Sciatic nerve (tissue), 2 donors: Measurements from ENCODE around the gene EXOSC10. TPM values are rescaled to one million over a fixed set of nuclear protein-coding genes. Genes with fewer than 3 reads are reported as not detected.
"Not testable (repeated sequence)": the region's sequence is repeated elsewhere in the genome, so short reads cannot be mapped to it uniquely, and the experiment has no call there.

ENCODE experiments used
- ATAC-seq: fragments of 200-7000 bp; cut with Tn5 transposase; one replicate; pipeline ENCODE4 v1.9.1; 2020; ENCODE audit warnings: mild to moderate bottlenecking, moderate library complexity
- DNase-seq: peaks from one replicate; pipeline ENCODE4 v3.0.0-alpha.2; 2020; ENCODE audit warnings: low spot score
- intact Hi-C: fragments of 100-400 bp; cut with DNase I; formaldehyde crosslinking; loops from one replicate; pipeline ENCODE4 v1.14.2; 2022
- total RNA-seq: library from RNA; stranded (reverse); fragmentation: NEBNext Ultra II Directional; extraction: Animal tissue kit (Norgen Biotek cat#: 25700); gene quantifications from one replicate; pipeline ENCODE4 v1.2.1, GENCODE V29; 2021
- donor health status: DM: no; HTN: no; CAD: no.
- donor health status: DM: no; HTN: no; CAD: no.

Gene EXOSC10
- total RNA-seq, 1 donor from 2014 or later: 81.8 TPM

DNA sequence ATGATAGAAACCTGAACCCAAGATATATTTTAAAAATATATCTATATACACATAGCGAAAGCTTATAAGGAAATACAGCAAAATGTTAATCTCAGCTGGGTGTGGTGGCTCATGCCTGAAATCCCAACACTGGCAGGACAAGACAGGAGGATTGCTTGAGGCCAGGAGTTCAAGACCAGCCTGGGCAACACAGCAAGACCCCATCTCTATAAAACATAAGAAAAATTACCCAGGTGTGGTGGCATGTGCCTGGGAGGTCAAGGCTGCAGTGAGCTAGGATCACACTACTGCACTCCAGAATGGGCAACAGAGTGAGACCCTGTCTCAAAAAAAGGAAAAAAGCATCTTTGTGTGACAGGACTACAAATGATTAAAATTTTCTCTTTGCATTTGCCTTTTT lies 33.9 kb downstream of the EXOSC10 start:
- ATAC-seq (no peak), DNase-seq (peak; percentile 4)
- intact Hi-C loops: loop anchor here (10.0 kb wide), 1 partner anchor 189 kb away; no protein-coding TSS in a partner anchor

DNA sequence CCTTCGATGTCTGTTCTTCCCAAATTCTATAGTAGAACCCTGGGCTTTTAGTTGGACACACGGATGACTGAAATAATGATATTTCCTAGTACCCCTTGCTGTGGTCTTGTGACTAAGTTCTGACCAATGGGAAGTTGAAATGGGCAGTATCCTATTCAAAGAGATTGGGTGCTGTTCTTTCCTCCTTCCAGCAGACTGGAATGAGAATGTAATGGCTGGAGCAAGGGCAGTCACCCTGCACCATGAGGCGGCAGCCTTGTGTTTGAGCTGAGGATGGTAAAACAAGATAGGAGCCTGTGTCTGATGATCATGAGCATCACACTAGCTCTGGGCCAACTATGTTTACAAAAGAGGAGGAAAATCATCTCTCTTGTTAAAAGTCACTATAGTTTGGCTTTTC lies 34.7 kb downstream of the EXOSC10 start:
- intact Hi-C loops: loop anchor here (10.0 kb wide), 1 partner anchor 190 kb away; no protein-coding TSS in a partner anchor
- DNase-seq (no peak), ATAC-seq (no peak)

DNA sequence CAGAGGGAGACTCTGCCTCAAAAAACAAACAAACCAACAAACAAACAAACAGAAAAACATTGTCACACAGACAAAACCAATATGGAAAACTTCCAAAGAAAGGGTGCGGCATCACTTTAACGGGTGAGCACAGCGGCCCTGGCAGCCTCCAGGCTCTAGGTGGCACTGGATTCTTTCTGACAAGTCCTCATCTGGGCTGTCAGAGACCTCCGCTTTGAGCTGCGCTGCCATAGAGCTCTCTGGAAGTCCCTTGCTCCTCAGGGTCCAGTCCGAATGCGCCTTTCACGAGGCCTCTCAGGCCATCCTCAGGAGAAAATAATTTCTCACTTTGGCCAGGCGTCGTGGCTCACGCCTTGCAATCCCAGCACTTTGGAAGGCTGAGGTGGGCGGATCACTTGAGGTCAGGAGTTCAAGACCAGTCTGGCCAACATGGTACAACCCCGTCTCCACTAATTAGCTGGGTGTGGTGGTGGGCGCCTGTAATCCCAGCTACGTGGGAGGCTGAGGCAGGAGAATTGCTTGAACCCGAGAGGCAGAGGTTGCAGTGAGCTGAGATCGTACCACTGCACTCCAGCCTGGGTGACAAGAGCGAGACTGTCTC lies 35.6 kb downstream of the EXOSC10 start:
- intact Hi-C loops: loop anchor here (10.0 kb wide), 1 partner anchor 191 kb away; no protein-coding TSS in a partner anchor
- DNase-seq, ATAC-seq: not testable (repeated sequence)

DNA sequence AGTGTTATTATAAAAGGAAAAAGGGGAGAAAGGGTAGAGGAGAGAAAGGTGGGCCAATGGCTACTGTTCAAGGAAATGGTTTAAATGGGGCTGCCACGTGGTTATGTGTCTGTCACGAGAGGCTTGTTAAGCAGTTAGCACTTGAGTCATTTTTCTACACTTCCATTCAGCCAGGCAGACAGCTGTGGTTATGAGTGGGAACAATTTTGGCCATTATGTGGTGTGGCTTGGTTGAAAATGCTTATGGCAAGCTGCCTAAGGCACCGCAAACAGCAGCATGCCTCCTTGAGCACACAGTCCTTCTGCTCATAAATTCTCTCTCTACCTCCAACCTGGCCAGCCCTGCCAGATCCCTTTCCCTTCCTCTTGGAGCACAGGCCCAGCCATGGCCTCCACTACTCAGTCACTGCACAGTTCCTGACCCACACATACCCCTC lies 36.7 kb downstream of the EXOSC10 start:
- ATAC-seq: no peak
- intact Hi-C loops: loop anchor here (10.0 kb wide), 1 partner anchor 192 kb away; no protein-coding TSS in a partner anchor
- DNase-seq: no peak

DNA sequence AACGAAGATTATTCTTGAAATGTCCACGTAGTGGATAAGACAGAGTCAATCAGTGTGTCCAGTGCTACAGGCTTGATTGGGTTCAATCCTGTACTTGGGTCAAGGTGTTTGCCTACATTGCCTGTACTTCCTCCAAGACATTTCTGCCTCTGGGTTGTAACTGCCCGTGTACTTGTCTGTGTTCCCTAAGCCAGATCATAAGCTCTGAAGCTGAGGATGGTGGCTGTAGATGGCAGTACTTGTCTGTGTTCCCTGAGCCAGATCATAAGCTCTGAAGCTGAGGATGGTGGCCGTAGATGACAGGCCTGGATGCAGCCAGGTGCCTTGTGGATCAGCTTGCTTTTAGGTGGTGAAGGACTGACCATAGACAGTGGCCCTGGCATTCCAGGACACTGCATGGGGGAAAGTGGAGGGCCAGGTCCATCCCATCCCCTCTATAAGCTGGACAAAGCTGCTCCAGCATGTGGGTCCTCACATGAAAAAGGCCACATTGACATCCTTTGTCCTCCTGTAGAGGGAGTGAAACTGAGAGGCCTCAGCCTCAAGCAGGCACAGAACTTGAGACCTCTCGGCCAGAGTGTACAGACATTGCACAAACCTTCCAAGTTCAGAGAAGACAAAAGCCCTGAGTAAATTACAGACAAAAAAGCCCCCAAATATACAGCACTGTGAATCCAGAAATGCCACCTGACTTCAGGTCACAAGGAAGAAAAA lies 37.9 kb downstream of the EXOSC10 start:
- no peak for DNase-seq
- ATAC-seq: no peak
- intact Hi-C loops: loop anchor here (10.0 kb wide), 1 partner anchor 193 kb away; no protein-coding TSS in a partner anchor

DNA sequence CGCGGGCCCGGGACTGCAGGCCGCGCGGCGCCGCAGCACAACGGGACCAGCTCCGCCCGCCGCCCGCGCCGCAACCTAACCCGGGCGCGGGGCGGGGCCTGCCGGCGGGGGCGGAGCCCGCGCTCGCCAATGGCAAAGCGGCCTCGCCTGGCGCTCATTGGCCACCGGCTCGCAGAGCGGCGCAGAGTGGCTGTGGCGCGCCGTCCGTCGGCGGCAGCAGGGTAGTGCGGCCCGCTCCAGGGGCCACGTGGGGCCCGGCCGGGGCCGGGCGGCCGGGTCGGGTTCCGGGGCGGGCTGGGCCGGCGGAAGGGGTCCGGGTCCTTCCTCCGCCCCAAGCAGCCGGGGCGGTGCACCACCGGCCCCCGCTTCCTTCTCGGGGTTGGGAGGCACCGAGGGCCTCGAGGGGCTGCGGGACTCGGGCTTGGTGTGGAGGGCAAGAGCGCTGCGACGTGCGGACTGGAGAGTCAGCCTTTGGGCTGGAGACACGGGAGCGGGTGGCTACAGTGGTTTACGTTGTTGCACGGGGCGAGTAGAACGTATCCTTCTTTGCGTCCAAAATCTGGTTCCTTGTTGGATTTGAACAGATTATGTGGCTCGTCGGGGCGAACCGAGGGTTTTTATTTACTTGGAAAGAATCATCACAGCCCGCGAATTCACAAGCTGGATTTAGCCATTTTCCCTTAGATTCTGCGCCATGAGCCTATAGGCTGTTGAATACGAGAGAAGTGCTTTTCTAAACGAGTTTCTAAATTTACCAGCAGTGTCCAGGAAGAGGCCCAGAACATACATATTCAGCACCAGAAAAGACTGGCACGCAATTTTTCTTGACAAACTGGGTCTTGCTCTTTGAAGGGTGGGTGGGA lies 39.5 kb downstream of the EXOSC10 start, which contains the start of gene SRM:
Gene SRM, minus strand, starts transcription at position 51 of the 863 bp plus-strand sequence. CDS start 75 bp downstream, outside the sequence.
- intact Hi-C loops: loop anchor here (10.0 kb wide), 1 partner anchor 195 kb away; no protein-coding TSS in a partner anchor
- DNase-seq (peak; percentile 94), ATAC-seq (peak; percentile 97)

DNA sequence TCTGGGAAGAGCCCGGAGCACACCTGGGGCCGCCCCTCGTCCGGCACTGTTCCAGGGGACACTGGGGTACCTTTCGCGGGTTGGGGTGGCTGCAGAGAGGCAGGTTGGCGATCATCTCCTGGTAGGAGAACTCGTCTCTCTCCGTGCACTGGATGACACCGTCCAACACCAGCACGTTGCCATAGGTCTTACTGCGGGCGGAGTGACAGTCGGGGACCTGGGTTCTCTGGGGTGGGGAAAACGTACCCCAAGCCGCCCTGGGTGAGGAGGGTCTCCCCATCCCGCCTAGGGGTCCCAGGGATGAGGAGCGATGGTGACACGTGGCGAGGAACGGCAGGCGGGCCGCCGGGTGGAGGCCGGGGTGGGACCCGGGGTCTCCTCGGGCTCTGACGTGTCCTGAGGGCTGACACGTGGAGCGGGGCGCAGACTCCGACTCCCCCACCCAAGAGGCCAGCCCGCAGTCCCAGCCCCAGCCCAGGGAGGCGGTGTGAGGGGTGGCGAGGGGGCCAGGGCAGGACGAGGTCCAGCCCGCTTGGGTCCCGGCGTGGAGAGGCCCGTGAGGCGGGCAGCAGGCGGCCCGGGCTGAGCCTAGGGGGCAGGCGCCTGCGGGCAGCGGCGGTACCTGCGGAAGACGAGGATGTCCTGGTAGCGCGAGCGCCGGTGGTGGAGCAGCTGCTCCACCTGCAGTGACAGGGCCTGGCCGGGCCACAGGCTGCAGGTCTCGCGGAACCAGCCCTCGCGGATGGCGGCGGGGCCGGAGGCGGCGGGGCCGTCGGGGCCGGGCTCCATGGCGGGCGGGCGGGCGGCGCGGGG lies 40.3 kb downstream of the EXOSC10 start:
- no peak for ATAC-seq
- DNase-seq: no peak
- intact Hi-C loops: no loop called here

DNA sequence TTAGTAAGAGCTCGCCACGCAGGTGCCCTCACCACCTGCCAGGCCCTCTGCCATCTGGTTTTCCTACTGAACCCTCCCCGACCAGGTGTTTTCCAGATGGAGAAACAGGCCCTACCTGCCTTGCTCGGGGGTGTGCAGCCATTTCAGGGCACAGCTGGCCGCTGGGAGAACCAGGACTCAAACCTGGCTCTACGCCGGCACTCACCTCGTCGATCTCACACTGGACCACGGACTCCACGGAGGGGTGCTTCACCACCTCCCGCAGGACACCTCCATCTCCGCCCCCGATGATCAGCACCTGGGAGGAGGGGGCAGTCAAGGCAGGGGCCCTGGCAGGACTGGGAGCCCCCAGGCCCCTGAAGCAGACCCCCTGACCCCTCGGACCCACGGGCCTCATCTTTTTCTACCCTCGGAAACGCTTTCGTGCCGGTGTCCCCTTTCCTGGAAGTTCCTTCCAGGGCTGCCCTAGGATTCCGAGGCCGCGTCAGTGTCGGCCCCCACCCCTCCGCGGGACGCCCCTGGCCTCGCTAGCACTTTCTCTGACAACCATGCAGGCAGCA lies 41.0 kb downstream of the EXOSC10 start:
- intact Hi-C loops: no loop called here

DNA sequence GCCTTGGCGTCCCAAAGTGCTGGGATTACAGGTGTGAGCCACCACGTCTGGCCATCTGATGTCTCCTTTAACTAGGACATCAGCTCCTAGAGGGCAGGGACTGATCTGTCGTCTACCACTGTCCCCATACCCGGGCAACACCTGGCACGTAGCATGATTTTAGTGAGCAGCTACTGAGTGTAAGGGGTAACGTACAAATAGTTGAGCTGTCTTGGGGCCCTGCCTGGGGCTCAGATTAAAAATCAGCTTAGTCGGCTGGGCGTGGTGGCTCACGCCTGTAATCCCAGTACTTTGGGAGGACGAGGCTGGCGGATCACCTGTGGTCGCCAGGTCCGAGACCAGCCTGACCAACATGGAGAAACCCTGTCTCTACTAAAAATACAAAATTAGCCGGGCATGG lies 41.6 kb downstream of the EXOSC10 start:
- intact Hi-C loops: no loop called here
- ATAC-seq (no peak), DNase-seq (no peak)

More for the DNA sequence above, 41.0 kb downstream of the EXOSC10 start:
- DNase-seq (no peak), ATAC-seq (no peak)

DNA sequence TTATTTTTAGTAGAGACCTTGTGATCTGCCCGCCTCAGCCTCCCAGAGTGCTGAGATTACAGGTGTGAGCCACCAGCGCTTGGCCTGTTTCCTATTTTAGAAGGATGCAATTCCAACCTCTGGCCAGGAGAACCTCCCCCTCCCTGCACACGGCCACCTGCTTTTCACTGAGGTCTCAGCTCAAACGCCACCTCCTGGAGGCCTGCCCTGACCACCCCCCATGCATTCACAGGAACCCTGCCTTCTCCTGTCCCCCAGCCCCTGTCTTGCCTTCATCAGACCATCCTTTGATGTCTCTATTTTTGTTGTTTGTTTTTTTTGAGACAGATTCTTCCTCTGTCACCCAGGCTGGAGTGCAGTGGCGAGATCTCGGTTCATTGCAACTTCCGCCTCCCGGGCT lies 42.2 kb downstream of the EXOSC10 start:
- DNase-seq: no peak
- ATAC-seq: no peak
- intact Hi-C loops: no loop called here

DNA sequence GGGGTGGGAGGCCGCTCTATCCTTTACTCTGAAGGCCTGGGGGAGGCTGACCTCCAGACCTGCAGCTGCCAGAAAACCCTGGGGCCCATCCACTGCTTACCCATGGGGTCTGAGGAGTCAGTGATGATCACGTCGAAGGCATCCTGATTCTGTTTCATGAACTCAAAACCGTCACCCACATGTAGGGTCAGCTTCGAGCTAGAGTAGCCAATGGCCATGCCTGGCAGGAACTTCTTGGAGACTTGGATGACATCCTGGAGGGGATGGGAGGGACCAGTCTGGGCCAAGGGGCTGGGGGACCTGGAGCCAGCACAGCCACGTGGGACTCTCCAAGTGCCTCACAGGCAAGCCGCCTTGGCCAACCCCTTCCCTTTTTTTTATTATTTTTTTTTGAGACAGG lies 43.2 kb downstream of the EXOSC10 start:
- DNase-seq: no peak
- intact Hi-C loops: no loop called here

DNA sequence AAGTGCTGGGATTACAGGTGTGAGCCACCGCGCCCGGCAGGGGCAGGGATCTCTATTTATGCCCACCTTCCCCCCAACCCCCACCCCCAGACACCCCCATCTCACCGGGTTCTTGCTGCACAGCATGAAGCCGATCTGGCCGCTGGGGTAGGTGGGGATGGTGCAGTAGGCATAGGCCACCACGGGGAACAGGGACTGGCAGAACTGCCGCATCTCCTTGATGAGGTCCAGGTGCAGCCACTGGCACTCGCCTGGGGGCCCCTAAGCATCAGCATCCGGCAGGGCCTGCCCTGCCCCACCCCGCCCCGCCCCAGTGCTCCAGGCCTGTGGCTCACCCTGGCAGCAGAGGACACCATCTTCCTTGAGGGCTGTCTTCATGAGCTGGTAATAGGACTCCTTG lies 44.0 kb downstream of the EXOSC10 start:
- ATAC-seq: no peak
- intact Hi-C loops: no loop called here
- DNase-seq: no peak

More for the DNA sequence above, 43.2 kb downstream of the EXOSC10 start:
- ATAC-seq: no peak

DNA sequence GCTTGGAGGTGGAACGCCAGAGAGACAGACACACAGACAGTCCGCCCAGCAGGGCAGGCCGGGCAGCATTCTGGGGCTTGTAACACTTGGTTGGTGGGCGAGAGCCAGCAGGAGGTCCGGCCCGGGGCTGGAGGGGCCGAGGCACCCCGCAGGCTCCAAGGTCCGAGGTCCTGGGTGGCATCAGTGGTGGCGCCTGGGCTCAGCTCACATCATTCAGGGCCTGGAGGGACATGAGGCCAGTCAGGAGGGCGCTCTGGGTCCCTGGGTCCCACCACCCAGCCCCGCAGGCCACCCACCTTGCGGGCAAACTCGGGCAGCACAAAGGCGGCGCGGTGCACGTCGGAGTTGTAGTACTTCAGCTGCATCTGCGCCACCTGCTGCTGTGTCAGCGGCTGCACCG lies 45.0 kb downstream of the EXOSC10 start:
- intact Hi-C loops: no loop called here
- ATAC-seq (peak; percentile 2), DNase-seq (no peak)

DNA sequence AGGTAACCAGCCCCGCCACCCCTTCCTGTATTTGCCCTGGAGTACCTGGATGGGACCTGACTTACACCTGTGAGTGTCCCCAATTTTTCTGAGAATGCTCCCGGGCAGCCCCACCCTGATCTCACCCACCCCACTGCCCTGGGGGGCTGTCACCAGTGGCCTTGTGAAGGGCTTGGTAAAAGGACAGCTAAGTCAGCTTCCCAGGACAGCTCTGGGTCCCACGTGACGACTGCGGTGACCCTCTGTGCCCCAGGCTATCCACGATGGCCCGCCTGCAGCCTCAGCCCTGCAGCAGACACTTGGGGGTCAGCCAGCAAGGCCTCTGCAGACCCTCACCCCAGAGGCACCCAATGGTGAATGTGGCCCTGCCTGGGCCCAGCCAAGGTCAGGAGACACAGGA lies 45.5 kb downstream of the EXOSC10 start:
- DNase-seq (no peak), ATAC-seq (peak; percentile 21)
- intact Hi-C loops: no loop called here

DNA sequence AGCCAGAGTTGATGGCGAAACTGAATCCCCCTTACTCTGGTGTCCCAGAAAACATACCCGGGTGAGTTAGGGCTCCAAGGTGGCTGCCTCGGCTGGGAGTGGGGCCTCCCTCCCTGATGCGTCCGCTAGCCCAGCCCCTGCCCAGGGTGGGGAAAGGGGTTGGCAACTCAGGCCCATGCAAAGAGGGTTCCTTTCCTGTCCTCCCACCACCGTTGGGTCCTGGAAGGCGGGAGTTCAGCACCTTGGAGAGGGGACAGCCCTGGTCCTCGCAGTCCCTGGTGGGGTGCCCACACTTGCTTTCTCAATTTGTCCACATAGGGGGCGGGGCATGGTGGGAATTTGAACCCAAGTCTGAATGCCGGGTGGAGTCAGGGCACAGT lies 45.9 kb downstream of the EXOSC10 start:
- ATAC-seq: peak; percentile 71
- intact Hi-C loops: no loop called here
- no peak for DNase-seq

DNA sequence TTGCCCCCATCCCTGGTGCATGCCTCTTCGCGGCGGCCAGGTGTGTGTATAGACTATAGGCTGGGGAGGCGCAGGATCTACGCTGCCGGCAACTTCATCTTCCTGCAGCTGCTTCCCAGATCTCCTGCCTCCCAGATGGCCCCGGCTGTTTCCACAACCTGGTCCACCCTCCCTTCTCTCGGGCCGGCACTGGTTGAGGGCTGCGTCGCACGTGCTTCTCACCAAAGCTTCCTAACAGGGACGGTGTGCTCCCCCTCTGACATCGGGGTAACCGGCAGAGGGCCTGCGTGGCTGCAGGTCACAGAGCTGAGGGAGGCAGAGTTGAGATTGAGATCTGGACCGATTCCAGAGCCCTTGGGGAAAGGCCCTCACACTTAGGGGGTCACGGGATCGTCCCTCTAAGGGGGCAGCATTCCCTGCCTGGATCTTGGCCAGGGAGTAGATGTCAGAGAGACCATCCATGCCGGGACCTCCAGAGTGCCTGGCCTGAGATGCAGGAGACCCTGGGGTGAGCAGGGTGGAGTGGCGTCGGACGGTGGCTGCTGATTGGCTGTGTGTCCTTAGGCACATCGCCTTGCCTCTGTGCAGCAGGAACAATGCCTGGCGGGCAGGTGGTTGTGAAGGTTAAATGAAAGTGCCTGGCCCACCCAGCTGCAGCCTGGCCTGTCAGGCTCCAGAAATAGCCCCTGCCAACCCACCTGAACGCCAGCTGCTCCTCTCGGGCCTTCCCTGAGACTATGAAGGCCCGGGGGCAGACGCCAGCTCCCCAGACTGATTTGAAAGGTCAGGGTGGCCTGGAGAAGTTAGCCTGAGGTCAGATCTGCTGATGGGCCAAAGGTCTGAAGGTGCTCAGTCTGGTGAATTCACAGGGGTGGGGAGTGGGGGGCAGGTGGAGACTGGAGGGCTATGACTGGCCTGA lies 46.6 kb downstream of the EXOSC10 start:
- intact Hi-C loops: no loop called here
- peak; percentile 51 for ATAC-seq
- no peak for DNase-seq

DNA sequence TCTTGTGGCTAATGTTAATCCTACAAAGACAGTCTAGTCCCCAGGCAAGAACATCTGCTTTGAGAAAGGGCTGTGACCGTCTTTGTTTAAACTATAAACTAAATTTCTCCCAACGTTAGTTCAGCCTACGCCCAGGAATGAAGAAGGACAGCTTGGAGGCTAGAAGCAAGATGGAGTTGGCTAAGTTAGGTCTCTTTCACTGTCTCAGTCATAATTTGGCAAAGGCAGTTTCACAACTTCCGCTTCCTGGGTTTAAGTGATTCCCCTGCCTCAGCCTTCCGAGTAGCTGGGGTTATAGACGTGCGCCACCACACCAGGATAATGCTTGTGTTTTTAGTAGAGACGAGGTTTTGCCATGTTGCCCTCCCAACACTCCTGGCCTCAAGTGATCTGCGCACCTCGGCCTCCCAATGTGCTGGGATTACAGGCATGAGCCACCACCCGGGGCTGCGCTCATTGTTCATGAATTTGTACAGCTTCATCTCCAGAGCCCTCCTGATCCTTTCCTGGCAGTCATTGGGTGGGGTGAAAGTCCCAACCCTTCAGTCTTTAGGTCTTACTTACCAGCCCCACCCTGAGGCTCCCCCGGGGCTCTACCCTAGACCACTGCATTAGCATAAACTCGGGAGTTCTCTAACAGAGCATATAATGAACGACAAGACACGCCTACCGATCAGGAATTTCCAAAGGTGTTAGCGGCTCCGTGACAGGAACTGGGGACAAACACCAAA lies 47.7 kb downstream of the EXOSC10 start:
- DNase-seq: no peak
- ATAC-seq: no peak
- intact Hi-C loops: no loop called here
